IPS-18a (cell line): ENCODE results near the gene GMEB2.

Source experiments
- H3K27ac ChIP-seq: one replicate; pipeline ENCODE4 v1.5.1; 2013; ENCODE audit warnings: low read length
- H3K27me3 ChIP-seq: one replicate; pipeline ENCODE4 v1.6.1; 2013; ENCODE audit warnings: mild to moderate bottlenecking, low read length; ENCODE audit not compliant: control insufficient read depth, insufficient read depth
- H3K36me3 ChIP-seq: one replicate; pipeline ENCODE4 v1.6.1; 2013; ENCODE audit warnings: low read depth, low read length; ENCODE audit not compliant: control insufficient read depth
- H3K4me1 ChIP-seq: one replicate; pipeline ENCODE4 v1.6.1; 2013; ENCODE audit warnings: low read depth, low read length; ENCODE audit not compliant: control insufficient read depth
- H3K4me3 ChIP-seq: one replicate; pipeline ENCODE4 v1.5.1; 2013; ENCODE audit warnings: low read length
- H3K9ac ChIP-seq: one replicate; pipeline ENCODE4 v1.6.1; 2013; ENCODE audit warnings: mild to moderate bottlenecking, low read length, moderate library complexity
- H3K9me3 ChIP-seq: one replicate; pipeline ENCODE4 v1.6.1; 2013; ENCODE audit warnings: low read depth, low read length; ENCODE audit not compliant: control insufficient read depth

GMEB2 gene

GRCh38 chr20:63555661-63556381 is 71.1 kb downstream of the GMEB2 start:
- peaks cover 10% of the 10 kb centered on the region for H3K4me1 ChIP-seq
- no peak overlapping the region for H3K4me3 ChIP-seq
- no peaks in the 10 kb centered on the region for H3K36me3 ChIP-seq
- H3K27ac ChIP-seq: no peak overlapping the region
- peaks cover 7% of the 10 kb centered on the region for H3K27me3 ChIP-seq
- no peaks in the 10 kb centered on the region for H3K9me3 ChIP-seq
- no peak overlapping the region for H3K9ac ChIP-seq

GRCh38 chr20:63554361-63555278 is 72.3 kb downstream of the GMEB2 start:
- Histone ChIP-seq H3K9ac (peak overlapping the region; percentile 12), H3K27me3 (peaks cover 7% of the 10 kb centered on the region), H3K4me3 (peak overlapping the region; percentile 84), H3K9me3 (no peaks in the 10 kb centered on the region), H3K36me3 (no peaks in the 10 kb centered on the region), H3K27ac (no peak overlapping the region), H3K4me1 (peaks cover 10% of the 10 kb centered on the region)

GRCh38 chr20:63553933-63554290 is 73.0 kb downstream of the GMEB2 start, which contains the start of gene FNDC11:
Gene FNDC11, plus strand, starts transcription at chr20:63554159. Its CDS starts 1,505 bp downstream, at chr20:63555664.
- Histone ChIP-seq H3K36me3 (no peaks in the 10 kb centered on the region), H3K9ac (peak within 1 kb of the TSS; percentile 62), H3K4me1 (peaks cover 10% of the 10 kb centered on the region), H3K4me3 (peak within 1 kb of the TSS; percentile 84), H3K9me3 (no peaks in the 10 kb centered on the region), H3K27ac (no peak within 1 kb of the TSS), H3K27me3 (peaks cover 7% of the 10 kb centered on the region)

- peak overlapping the region; percentile 84 for H3K4me3 ChIP-seq
- no peak overlapping the region for H3K27ac ChIP-seq
- H3K27me3 ChIP-seq: peaks cover 7% of the 10 kb centered on the region
- H3K9me3 ChIP-seq: no peaks in the 10 kb centered on the region
- H3K9ac ChIP-seq: peak overlapping the region; percentile 62
- no peaks in the 10 kb centered on the region for H3K36me3 ChIP-seq
- peaks cover 10% of the 10 kb centered on the region for H3K4me1 ChIP-seq
Observed at GRCh38 chr20:63553251-63553932, 73.5 kb downstream of the GMEB2 start.

DNA sequence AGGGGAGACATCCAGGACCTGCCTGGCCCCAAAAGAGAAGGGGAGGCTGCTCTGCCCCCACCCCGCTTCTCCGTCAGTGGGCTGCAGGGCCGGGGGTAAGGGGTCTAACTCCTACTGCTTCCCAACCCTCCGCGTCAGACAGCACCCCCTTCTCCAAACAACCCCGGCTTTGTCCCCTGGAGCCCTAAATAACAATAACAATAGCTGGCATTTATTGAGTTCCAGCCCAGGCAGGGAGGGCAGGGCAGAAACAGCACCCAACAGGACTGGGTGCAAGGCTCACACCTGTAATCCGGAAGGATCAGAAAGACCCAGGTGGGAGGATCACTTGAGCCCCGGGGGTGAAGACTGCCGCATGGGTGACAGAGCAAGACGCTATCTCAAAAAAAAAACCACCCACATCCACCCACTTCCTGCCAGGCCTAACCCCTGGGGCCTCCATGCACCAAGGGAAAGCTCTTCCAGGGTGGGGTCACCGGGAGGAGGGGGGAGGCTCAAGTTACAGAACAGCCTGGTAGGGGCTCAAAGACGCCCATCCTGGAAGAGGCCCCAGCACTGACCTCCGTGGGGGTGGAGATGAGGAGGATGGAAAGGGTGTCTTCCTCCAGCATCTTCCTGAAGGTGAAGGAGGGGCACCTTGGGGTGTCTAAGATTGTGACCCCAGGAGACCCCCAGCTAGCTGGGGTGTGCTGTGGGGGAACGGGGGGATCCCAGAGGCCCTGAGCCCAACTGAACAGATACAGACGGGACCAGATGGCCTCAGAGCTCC is 74.2 kb downstream of the GMEB2 start:
- H3K9me3 ChIP-seq: no peaks in the 10 kb centered on the region
- no peak overlapping the region for H3K9ac ChIP-seq
- no peaks in the 10 kb centered on the region for H3K36me3 ChIP-seq
- H3K27me3 ChIP-seq: peaks cover 7% of the 10 kb centered on the region
- peaks cover 10% of the 10 kb centered on the region for H3K4me1 ChIP-seq
- H3K4me3 ChIP-seq: no peak overlapping the region
- H3K27ac ChIP-seq: no peak overlapping the region

- H3K4me1 ChIP-seq: peaks cover 10% of the 10 kb centered on the region
- no peak overlapping the region for H3K9ac ChIP-seq
- H3K27ac ChIP-seq: no peak overlapping the region
- H3K27me3 ChIP-seq: peaks cover 7% of the 10 kb centered on the region
- H3K36me3 ChIP-seq: no peaks in the 10 kb centered on the region
- no peaks in the 10 kb centered on the region for H3K9me3 ChIP-seq
- no peak overlapping the region for H3K4me3 ChIP-seq
Observed at GRCh38 chr20:63551068-63551467, 75.8 kb downstream of the GMEB2 start.

DNA sequence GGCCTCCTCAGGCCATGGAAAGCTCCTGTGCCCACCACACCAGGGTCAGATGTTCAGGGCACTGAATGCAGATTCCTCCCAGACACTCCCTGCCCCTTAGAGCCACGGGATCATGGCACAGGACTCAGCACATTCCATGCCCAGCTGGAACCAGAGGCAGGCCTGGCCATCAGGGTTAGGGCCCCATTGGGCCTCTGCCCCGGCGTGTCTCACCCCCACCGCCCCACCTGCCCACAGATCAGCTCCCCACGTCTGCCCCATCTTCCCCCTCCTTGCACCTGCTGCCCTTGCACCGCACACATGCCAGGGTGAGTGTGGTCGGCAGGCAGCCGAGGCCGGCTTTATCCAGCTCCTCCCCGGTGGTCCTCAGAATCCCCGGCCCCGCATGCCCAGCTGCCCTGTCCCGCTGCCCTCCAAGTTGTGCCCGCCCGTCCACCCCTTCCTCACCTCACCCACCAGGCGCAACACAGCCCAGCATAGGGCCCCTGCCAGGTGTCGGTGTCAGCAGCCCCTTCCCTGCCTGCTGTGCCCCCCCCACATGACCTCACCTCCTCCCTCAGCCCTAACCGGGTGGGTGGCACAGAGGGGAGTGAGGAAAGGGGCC is 77.1 kb downstream of the GMEB2 start:
- H3K9me3 ChIP-seq: no peaks in the 10 kb centered on the region
- H3K27ac ChIP-seq: no peak overlapping the region
- no peak overlapping the region for H3K4me3 ChIP-seq
- peaks cover 10% of the 10 kb centered on the region for H3K4me1 ChIP-seq
- no peak overlapping the region for H3K9ac ChIP-seq
- no peaks in the 10 kb centered on the region for H3K36me3 ChIP-seq
- peaks cover 4% of the 10 kb centered on the region for H3K27me3 ChIP-seq

GRCh38 chr20:63549019-63549418 is 77.9 kb downstream of the GMEB2 start:
- H3K9ac ChIP-seq: no peak overlapping the region
- H3K9me3 ChIP-seq: no peaks in the 10 kb centered on the region
- H3K4me1 ChIP-seq: peaks cover 10% of the 10 kb centered on the region
- H3K27ac ChIP-seq: no peak overlapping the region
- H3K27me3 ChIP-seq: no peaks in the 10 kb centered on the region
- H3K4me3 ChIP-seq: no peak overlapping the region
- H3K36me3 ChIP-seq: no peaks in the 10 kb centered on the region

DNA sequence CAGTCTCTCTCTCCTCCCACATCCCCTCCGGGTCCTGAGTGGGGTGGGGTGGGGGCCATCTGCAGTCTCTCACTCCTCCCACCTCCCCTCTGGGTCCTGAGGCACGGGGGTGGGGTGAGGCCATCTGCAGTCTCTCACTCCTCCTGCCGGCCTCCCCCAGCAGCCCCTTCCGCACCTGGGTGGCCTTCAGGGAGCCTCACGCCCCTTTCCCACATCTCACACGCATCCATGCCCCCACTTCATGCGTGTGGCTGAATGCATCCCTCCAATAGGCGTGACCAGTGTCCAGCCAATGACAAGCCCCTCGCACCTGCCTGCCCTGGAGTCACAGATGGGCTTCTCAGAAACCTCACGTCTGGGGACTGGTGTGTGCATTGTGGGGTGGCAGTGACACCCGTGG is 78.4 kb downstream of the GMEB2 start:
- no peaks in the 10 kb centered on the region for H3K36me3 ChIP-seq
- H3K27ac ChIP-seq: no peak overlapping the region
- no peak overlapping the region for H3K4me3 ChIP-seq
- H3K9me3 ChIP-seq: no peaks in the 10 kb centered on the region
- no peak overlapping the region for H3K9ac ChIP-seq
- H3K27me3 ChIP-seq: no peaks in the 10 kb centered on the region
- peaks cover 10% of the 10 kb centered on the region for H3K4me1 ChIP-seq

DNA sequence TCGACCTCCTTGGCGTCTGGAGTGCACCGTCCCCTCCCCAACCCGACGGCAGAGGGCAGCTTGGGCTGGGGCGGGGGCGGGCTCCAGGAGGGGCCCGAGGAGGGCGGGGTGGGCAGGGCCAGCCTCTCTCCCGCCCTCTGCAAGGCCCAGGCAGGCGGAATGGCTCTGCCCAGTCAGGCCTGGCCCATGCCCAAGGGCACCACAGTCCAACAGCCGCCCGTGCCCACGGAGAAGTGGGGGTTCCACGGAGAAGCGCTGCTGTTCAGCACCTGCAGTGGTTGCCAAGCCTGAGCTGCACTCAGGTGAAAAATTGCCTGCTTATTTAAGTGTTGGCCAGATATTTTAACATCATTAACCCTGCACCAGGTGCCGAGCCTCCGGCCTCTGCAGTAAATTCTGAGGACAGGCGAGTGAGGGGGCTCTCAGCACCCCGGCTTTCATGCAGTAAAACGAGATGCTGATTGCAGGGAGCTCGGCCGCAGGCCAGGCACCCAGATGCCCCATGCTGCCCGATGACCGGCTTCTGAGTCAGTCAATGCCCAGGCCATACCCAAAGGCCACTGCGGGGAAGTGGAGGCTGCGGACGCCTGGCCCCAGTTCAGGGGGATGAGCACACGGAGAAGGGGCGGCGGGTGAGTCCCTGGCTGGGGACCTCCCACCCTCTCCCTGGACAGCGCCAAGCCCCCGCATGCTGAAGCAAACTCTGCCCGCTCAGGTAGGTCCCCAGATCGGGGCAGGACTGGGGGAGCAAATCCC is 79.0 kb downstream of the GMEB2 start, which contains the start of gene SRMS:
Gene SRMS, minus strand, starts transcription at position 25 of the 756 bp plus-strand sequence. CDS start 286 bp downstream, outside the sequence.
- Histone ChIP-seq H3K27ac (no peak within 1 kb of the TSS), H3K9ac (no peak within 1 kb of the TSS)

More for the DNA sequence above, 79.0 kb downstream of the GMEB2 start, which contains the start of gene SRMS:
- no peaks in the 10 kb centered on the region for H3K27me3 ChIP-seq
- no peaks in the 10 kb centered on the region for H3K36me3 ChIP-seq
- no peaks in the 10 kb centered on the region for H3K9me3 ChIP-seq
- H3K4me1 ChIP-seq: peaks cover 7% of the 10 kb centered on the region
- no peak within 1 kb of the TSS for H3K4me3 ChIP-seq
